Activated T-cell treated with anti-CD3 and anti-CD28 coated beads, Interleukin-2, amount 50 U/mL, for 48 hours (primary cell): ENCODE measurements around the gene TP63.

Experiments
- DNase-seq, 2 experiments: peaks; one replicate each; pipeline ENCODE4 v3.0.0-alpha.2; 2020

The TP63 gene

DNA sequence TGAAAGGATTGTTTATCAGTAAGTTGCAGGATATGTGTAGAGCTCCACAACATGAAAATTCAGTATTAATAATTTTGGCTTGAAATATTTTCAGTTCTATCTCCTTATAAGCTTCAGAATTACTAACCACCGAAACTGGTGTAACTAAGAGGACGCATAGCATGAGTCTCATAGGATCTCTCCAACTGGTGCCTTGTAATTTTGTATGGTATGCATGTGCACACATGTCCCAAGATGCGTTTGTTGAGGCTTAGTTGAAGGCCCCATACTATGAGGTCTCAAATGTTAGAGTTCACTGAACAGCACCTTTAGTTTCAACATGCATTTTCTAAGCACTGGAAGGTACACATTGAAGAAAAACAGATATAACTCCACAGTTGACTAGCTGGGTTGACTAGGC lies 195.4 kb downstream of the TP63 start:
- DNase-seq: no peak

DNA sequence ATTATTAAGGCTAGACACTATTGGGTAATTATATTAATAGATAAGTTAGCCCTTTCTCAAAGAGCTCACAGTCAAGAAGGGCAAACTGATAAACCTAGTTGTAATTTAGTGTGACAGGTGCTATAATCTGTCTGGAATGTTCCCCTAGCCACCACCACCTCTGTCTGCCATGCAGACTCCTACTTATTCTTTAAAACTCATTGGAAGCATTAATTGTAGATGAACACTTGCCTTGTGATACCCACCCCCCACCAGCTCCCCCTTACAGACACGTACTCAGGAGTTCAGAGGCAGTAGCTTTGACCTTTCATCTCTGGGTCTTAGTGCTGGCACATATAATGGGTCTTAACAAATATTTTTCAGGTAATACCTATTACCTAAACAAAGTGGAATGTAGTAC lies 195.9 kb downstream of the TP63 start:
- no peak for DNase-seq

DNA sequence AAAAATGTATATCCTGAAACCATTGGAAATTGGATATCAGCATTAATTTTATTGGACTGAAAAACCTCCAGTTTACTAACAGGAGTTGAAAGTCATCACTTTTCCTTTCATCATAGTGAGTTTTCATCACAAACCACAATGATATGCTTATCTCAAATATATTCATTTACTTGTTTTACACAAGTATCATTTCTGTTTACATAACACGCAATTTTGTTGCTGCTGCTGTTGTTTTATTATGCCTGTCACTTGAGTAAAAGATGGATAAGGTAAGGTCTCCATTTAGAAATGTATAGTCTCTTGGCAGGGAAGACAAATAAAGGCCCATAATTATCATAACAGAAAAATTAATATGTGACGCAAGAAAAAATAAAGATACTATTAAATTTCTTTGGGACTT lies 199.2 kb downstream of the TP63 start:
- no peak for DNase-seq

GRCh38 chr3:189833266-189833665 lies 202.1 kb downstream of the TP63 start:
- no peak for DNase-seq

- DNase-seq: no peak
These were observed 202.8 kb downstream of the TP63 start for GRCh38 chr3:189833996-189834395.

- DNase-seq: no peak
These were observed 203.3 kb downstream of the TP63 start for GRCh38 chr3:189834462-189834861.

DNA sequence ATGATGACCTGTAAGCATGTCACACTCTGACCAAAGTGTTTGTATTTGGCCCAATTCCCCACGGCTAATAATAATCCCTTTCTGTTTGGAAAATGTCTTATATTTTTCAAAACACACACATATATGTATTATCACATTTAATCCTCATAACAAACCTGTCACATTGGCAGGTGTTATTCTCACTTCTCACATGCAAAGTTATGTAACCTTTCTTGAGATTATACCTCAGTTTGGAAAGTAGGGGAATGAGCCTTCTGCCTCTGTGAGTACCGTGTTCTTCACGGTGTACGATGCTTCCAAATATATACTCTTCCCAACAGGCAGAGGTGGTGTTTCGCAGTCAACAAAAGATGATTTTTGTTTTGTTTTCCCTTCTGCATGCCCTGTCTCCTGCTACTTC lies 205.6 kb downstream of the TP63 start:
- DNase-seq: no peak

DNA sequence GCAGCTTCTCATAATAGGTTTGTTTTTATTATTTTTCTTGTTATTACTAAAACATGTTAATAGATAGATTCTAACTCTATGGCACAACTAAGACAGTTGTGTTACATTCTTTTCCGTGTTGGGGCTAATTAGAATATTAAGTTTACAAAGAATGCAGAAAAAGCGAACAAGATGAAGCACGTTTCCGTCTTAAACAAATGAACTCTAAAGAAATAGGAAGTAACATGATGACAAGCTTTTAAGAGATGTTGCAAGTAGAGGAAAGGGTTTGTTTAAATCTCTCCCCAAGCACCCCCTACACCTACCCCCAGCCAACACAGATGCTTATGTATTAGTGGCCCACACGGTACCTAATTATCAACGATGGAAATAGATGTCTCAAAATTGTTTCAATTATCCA lies 207.1 kb downstream of the TP63 start:
- no peak for DNase-seq

DNA sequence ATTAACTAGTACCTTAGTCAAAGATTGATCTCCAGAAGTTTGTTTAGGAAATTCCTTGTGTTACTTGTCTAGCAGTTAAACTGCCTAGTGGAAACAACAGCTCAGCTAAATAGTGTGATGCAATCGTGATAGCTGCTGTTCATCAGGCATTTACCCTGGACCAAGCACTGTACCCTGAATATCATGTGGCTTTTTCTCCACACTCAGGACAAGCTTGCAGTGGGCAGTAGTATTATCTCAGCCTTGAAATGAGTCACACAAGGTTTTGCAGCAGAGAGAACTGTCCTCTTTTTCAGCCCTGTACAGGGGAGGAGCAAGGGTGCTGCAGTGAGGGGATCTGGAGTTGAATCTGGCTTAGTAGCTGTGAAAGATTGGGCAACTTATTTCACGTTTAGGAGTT lies 208.4 kb downstream of the TP63 start:
- no peak for DNase-seq

GRCh38 chr3:189841473-189842205 lies 210.4 kb downstream of the TP63 start:
- DNase-seq: peak; percentile 38 to 41

DNA sequence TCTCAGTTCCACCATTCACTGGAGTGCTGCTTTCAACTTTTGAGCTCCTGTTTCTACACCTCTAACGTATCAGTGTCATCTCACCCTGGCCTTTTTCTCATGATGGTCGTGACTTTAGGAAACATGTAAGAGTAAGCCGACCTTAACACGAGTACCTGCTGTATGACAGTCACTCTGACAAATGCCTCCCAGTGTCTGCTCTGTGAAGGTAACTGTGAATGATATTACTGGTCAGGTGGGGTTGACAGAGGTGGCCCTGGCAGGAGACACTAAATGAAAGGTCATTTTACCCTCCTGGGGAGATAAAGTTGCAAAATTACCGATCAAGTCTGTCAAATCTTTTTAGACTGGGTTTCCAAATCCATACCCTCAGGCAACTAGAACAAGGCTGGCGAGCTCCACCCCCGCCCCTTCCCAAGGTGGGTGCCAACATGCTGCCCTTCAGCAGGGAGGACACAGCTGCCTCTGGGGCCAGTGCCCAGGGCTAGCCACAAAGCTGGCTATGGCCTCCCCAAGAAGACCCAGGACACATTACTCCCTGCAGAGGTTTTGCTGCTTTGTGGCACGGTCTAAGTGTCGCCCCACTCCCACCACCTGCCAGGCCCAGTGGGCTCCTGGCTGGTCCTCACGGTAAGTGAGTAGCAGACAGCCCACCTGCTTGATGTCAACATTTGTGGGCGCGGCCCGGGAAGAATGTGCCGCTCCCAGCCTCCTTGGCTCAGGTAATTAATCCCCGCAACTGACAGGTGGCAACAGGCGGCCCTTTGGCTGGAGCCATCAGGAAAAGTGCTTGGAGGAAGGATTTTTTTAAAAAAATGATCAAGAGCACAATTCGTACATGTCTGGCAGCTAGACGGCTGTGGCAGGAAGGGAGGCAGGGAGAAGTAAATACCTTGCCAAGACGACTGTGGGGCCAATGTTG lies 211.8 kb downstream of the TP63 start:
- DNase-seq: no peak

DNA sequence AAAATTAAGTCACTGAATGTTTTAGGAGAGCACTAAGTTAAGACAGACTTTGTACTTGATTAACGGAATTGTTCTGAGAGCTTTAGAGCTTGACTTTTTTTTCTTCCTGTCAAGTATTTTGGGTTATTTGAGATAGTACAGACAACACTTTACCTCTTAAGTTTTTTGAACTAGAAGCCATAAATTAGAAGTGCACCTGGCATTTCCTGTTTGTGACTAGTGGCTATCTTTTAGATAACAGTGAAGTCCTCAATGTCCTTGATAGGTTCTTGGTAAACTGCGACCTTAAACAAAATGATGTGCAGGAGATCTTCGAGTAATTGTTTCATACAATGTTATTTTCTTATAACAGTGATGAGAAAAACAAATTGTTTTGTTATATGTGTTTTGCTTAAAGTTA lies 213.9 kb downstream of the TP63 start:
- DNase-seq: no peak

DNA sequence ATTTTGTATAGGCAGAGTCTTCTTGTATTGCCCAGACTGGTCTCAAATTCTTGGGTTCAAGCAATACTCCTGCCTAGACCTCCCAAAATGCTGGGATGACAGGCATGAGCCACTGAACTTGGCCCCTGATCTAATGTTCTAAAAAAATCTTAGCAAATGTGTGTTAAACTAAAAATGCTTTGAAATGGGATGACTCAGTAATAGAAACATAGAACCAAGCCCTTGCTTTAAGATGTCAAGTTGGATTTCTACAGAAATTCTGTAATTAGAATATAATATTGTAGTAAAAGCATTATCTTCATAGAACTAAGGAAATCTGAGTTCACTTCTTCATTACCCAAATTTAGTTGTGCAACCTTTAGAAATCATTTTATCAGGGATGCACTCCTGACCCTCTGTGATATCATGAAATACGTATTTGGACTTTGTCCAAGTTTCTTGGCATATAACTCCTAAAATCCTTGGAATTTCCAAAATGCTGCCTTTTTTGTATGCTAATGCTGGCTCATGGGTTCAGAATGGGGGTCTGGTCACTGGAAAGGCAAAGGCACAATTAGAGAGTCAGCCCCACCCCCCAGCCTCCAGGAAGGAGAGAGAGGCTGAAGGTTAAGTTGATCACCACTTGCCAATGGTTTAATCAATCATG lies 217.3 kb downstream of the TP63 start:
- no peak for DNase-seq

DNA sequence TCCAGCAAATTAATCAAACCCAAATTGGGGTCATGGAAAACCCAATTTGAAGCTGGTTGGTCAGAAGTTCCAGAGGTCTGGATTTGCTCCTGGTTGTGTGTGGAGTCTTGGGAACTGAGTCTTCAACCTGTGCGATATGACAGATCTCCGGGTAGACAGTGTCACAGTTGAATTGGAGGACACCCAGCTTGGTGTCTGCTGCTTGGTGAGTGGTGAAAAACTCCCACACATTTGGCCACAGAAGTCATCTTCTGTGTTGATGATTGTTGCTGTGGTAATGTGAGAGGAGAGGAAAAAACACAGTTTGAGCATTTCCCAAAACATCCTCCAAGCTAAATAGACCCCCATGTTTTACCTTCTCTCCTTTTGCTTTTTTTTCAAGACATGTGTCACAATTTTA lies 218.1 kb downstream of the TP63 start:
- no peak for DNase-seq

DNA sequence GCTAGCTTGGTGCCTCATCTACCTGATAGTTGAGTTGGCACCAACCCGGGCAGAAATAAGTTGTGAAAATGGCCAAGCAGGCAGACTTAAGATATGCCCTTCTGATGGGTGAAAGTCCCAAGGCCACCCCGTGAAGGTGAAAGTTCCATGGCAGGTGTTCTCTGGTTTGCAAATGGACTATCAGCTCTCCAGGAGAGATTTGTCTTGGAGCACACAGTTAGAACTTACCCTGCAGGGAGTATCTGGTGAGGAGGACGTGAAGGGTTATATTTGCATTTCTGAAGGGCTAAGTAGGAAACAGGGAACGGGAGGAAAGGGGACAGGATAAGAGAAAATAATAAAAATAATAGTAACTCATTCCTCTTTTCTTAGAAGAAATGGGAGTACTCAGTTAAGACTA lies 220.5 kb downstream of the TP63 start:
- no peak for DNase-seq

DNA sequence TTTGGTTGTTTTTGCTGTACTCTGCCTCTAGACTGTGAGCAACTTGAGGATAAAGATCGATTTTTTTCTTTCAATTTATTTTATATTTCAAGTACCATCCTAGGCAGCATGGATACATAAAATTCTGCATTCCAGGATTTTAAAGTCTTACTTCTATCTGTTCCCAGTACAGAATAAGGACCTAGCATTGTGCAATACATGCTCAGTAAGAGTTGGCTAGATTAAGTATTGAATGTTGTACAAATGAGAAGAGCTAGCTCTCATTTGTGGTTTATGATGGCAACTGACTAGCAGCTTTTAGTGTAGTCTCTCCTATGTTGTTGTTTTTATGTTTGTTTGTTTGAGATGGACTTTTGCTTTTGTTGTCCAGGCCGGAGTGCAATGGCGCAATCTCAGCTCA lies 222.7 kb downstream of the TP63 start:
- no peak for DNase-seq

- no peak for DNase-seq
These were observed 229.1 kb downstream of the TP63 start for GRCh38 chr3:189860296-189860695.

DNA sequence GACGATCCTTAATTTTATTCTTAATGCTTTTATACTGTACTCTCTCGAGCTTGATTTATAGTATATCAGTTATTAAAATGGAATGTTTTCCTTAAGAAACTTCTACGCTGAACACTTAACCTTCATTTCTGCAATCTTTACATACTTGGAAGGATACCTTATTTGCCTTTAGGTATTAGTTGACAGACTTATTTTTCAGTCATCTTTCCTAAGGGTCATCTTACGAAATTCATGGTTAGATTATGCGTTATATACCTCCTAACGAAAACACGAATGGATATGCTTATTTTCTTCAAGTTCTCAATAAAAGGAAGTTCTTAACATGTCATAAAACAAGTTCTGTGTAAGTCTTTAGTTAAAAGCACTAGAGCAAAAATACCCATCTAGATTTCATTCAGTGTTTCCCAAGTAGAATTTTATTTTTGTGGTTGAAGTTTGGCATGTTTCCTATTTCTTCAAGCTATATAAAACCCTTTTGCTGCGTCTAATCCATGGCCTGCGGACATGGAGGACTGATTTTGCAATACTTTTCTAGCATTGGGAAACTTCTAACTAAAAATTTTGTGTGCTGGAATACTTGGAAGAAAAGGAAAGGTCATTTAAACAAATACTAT lies 231.3 kb downstream of the TP63 start:
- no peak for DNase-seq

GRCh38 chr3:189863031-189863430 lies 231.8 kb downstream of the TP63 start:
- no peak for DNase-seq

- no peak for DNase-seq
These were observed 236.9 kb downstream of the TP63 start for GRCh38 chr3:189868061-189868460.

GRCh38 chr3:189869165-189869564 lies 238.0 kb downstream of the TP63 start:
- no peak for DNase-seq

DNA sequence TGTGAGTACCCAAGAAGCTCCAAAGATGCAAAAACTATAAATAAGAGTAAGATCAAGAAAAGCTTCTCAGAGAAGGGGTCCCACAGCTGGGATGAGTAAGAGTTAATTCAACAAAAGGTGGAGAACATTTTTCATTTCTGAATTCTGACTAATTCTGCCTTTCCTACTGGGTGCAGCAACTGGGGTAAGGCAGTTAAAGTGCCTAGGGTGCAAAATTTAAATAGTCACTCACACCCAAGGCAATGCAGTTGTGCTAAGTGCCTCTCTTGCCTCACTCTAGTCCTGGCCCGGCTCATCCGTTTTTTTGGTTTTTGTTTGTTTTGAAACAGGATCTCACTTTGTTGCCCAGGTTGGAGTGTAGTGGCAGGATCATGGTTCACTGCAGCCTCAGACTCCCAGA lies 240.2 kb downstream of the TP63 start:
- no peak for DNase-seq

DNA sequence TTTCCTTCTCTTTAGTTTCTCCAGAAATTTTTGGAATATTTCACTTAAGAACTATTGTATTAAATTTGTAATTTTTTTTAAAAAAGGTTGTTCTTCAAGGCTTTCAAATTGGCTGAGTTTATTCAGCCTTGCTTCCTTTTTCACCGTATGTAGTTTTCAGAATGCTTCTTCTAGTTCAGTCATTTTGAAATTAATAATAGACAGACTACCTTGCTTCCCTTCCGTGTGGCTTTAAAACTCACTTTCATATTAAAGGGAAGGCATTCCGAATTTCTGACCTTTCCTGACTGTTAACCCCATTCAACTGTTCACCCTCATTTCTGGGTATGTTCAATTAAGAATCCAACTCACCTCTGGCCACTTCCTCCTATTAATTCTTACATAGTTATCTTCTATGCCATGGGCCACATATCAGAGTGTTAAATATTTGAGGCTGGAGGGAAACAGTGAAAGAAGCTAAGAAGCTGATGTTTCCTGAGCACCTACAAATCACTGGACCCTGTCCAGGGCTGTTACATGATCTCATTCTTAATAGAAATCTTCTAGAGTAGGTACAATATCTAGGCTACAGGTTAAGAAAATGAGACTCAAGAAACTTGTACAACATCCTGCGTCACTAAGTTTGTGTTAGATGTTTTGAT lies 252.0 kb downstream of the TP63 start:
- DNase-seq: no peak
